NB4 (cell line): Measurements from ENCODE around the gene FOXJ3.

ENCODE experiments used
- DNase-seq: peaks from one replicate; pipeline ENCODE4 v3.0.0; 2010; ENCODE audit warnings: low read depth
- H3K4me3 ChIP-seq: one replicate; pipeline ENCODE4 v1.5.1; 2011; ENCODE audit warnings: mild to moderate bottlenecking, low read depth, low read length, moderate library complexity
- CTCF ChIP-seq: IDR thresholded peaks from one replicate; pipeline ENCODE4 v1.5.1; 2012; ENCODE audit warnings: low read depth, low read length
- MAX ChIP-seq: IDR thresholded peaks from 2 replicates; pipeline ENCODE4 v1.6.1; 2011; ENCODE audit warnings: low read depth, low read length
- MYC ChIP-seq: IDR thresholded peaks from 2 replicates; pipeline ENCODE4 v1.6.1; 2011; ENCODE audit warnings: low read depth, low read length
- POLR2A ChIP-seq: IDR thresholded peaks from 2 replicates; pipeline ENCODE4 v1.6.1; 2011; ENCODE audit warnings: mild to moderate bottlenecking; ENCODE audit not compliant: insufficient read length; ENCODE audit errors: extremely low read depth

Gene FOXJ3

DNA sequence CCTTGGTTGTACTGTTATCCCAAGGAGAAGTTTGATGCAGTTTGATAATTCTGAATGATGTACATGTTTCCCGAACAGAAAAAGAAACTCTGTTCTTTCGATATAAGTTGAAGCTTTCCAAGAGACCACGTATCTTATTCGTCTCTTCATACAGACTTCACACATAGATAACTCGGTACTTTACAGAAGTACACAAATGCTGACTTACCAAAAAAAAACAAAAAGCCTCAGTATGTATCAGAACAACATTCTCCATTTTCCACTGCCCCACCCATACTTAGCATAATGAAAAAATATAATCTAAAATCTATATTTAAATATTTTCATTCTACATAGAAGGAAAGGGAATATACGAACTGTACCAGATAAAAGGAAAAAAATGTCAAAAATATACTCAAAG, 2.2 kb downstream of the FOXJ3 start:
- TF ChIP-seq CTCF, result no peak
- no peak for DNase-seq
- H3K4me3 ChIP-seq, result peak overlapping the region; percentile 86

DNA sequence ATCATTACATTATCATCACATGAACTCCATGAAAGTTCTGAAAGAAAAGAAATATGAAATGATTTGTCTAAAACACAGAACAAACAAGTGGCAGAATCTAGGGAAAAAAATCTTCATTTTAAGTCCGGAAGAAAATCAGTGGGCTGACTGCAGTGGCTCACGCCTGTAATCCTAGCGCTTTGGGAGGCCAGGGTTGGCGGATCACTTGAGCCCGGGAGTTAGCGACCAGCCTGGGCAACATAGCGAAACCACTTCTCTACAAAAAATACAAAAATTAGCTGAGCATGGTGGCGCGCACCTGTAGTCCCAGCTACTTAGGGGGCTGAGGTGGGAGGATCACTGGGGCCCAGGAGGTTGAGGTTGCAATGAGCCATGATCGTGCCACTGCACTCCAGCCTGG, 4.8 kb downstream of the FOXJ3 start:
- H3K4me3 ChIP-seq, result no peak overlapping the region
- no peak for DNase-seq
- no peak for TF ChIP-seq MYC
- no peak for TF ChIP-seq MAX
- TF ChIP-seq CTCF, result no peak
- no peak for TF ChIP-seq POLR2A

GRCh38 chr1:42328916-42329496, 6.0 kb downstream of the FOXJ3 start:
- no peak for DNase-seq
- TF ChIP-seq POLR2A, result no peak
- no peak for TF ChIP-seq MAX
- no peak for TF ChIP-seq MYC
- TF ChIP-seq CTCF, result no peak
- H3K4me3 ChIP-seq, result no peak overlapping the region

DNA sequence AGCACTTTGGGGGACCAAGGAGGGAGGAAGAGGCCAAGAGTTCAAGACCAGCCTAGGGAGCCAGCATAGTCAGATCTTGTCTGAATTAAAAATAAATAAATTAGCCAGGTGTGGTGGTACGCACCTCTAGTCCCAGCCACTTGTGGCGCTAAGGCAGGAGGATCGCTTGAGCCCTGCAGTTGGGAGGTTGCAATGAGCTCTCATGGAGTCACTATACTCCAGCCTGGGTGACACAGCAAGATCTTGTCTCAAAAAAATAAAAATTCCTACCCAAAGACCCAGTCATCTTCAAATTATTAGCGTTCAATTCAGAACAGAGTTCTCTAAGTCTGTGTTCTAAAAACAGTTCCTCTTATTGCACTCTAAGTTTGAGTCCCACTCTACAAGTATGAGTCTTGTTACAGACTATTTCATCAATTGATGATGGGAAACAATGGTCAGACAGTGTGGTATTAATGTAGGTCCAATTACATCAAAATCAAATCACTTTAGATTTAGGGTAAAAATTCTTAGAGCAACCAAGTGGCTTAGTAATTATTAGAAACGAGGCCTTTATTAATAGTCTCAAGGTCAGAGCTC, 6.9 kb downstream of the FOXJ3 start:
- DNase-seq, result no peak
- H3K4me3 ChIP-seq, result no peak overlapping the region
- TF ChIP-seq MYC (no peak), MAX (no peak), POLR2A (no peak), CTCF (no peak)

DNA sequence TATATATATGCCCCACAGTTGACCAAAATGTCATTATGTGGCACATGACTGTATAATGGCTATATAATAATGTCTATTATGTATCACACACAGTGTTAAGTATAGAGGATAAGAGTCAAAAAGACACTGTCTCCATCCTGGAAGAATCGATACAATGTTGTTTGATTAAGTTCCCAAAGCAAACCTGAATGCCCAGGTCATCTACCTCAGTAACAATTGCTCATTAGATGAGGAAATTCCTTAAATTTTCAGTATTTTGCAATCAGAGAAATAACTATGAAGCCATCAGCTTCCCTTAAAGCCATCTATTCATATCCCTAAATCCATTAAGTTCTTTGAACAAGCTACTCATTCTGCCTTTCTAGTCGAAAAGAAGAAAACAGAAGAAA, 10.0 kb downstream of the FOXJ3 start:
- no peak overlapping the region for H3K4me3 ChIP-seq
- TF ChIP-seq MYC (no peak), MAX (no peak), CTCF (no peak), POLR2A (no peak)
- DNase-seq, result no peak

DNA sequence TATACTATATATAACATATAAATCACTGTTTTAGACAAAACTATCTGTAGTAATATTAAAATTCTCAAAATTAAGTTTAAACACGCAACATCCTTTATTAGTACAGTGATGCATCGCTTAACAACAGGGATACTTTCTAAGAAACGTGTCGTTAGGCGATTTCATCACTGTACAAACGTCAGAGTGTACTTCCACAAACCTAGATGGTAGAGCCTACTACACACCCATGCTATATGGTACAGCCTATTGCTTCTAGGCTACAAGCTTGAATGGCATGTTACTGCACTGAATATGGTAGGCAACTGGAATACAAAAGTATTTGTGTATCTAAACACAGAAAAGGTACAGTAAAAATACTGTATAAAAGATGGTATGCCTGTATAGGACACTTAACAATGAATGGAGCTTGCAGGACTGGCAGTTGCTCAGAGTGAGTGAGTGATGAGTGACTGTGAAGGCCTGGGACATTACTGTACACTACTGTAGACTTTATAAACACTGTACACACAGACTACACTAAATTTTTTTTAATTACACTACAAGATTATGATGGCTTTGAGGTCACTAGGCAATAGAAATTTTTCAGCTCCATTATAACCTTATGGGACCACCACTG, 10.5 kb downstream of the FOXJ3 start:
- peak; percentile 9 for DNase-seq
- no peak for TF ChIP-seq MAX
- no peak for TF ChIP-seq POLR2A
- no peak for TF ChIP-seq CTCF
- TF ChIP-seq MYC, result no peak
- H3K4me3 ChIP-seq, result no peak overlapping the region
